22Rv1 (cell line): ENCODE measurements around the gene MIEF1.

ENCODE experiments used
- H3K27ac ChIP-seq: fragments of 450-650 bp; 2 replicates; pipeline ENCODE4 v1.5.1; 2017
- ZFX ChIP-seq: fragments of 450-650 bp; IDR thresholded peaks from 2 replicates; pipeline ENCODE4 v1.6.1; 2017; ENCODE audit warnings: antibody characterized with exemption, borderline replicate concordance
- TF ChIP-seq, protein P1 (sequence below): fragments of 450-650 bp; IDR thresholded peaks from 2 replicates; pipeline ENCODE4 v1.5.1; 2017; ENCODE audit warnings: mild to moderate bottlenecking

MIEF1 gene

DNA sequence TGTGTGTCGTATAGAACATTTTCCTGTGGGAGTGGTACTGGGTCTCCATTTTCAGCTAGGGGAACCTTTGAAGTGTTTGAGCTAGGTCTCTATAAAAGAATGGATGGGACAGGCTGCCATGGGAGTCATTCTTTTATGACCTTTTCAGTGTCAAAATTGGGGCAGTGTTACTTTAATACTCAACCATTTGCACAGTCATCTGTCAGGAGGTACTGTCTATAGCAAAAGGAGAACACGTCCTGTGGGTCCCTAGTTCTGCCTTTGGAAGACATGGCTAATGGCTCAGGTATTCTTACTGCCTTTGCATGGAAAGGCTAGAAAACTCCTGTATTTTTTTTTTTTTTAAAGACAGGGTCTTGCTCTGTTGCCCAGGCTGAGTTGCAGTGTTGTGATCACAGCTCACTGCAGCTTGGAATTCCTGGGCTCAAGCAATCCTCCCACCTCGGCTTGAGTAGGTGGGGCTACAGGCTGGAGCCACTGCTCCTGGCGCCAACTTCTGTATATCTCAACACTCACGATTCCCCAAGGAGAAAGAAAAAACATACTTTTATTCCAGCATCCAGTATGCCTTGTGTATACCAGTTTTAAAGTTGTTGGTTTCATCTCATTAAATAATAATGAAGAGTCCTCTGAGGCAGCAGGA lies 16.2 kb downstream of the MIEF1 start:
- TF ChIP-seq, protein P1, sequence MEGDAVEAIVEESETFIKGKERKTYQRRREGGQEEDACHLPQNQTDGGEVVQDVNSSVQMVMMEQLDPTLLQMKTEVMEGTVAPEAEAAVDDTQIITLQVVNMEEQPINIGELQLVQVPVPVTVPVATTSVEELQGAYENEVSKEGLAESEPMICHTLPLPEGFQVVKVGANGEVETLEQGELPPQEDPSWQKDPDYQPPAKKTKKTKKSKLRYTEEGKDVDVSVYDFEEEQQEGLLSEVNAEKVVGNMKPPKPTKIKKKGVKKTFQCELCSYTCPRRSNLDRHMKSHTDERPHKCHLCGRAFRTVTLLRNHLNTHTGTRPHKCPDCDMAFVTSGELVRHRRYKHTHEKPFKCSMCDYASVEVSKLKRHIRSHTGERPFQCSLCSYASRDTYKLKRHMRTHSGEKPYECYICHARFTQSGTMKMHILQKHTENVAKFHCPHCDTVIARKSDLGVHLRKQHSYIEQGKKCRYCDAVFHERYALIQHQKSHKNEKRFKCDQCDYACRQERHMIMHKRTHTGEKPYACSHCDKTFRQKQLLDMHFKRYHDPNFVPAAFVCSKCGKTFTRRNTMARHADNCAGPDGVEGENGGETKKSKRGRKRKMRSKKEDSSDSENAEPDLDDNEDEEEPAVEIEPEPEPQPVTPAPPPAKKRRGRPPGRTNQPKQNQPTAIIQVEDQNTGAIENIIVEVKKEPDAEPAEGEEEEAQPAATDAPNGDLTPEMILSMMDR: no peak
- no peak for TF ChIP-seq ZFX

DNA sequence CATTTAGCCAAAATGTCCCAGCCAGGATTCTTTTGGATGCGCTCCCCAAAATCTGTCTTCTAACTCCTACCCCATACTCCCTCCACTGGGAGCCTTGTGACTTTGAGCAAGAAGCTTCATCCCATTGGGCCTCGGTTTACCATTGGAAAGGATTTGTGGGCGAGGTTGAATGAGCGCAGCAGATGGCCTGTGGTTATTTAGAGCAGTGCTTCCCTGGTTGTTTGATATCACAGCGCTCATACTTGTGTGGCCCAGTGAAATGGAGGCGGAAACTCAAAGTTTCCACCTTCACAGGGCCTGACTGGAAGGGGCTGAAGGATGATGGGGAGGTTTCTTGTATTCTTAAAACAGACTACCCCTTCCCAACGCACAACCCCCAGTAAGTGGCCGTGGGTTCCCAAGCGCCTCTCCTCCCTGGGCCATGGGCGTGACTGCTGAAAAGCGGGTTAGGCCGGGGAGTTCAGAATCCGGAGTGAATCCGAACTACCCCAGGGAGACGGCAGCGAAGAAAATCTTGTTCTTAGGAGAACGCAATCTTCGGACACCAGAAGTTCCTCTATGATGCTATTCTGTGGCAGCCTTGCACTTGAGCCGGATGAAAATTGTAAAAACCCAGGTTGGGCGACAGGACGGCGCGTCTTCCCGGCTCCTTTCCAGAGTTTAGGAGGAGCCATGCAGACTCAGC lies 17.0 kb downstream of the MIEF1 start:
- TF ChIP-seq, protein P1: no peak
- no peak for TF ChIP-seq ZFX
- H3K27ac ChIP-seq: peak overlapping the region; percentile 99

More for the DNA sequence above, 16.2 kb downstream of the MIEF1 start:
- H3K27ac ChIP-seq: peak overlapping the region; percentile 99

DNA sequence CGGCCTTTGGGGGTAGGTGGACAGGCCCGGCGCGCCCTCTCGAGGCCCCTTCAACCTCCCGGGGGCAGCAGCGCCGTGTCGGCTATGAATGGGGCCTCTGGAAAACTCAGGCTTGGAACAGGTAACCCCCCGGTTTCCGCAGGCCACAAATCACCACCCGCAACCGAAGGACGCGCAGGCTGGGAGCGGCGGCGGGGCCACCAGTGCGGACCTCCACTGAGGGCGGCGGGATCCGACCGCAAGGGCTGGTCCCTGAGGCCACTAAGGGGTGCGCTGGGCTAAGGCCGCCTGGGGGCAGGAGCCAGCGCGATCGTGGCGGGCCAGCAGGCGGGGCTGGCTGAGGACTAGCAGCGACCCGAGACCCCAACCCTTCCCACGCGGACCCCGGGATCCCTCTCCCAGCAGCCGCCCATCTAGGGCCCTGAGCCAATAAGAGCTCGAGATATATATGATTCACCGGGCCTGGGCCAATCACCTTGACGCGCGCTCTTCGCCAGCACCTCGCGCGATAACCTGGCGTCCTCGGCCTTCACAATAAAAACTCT lies 17.7 kb downstream of the MIEF1 start:
- TF ChIP-seq, protein P1: peak; percentile 37
- TF ChIP-seq ZFX: no peak
- H3K27ac ChIP-seq: peak overlapping the region; percentile 99

DNA sequence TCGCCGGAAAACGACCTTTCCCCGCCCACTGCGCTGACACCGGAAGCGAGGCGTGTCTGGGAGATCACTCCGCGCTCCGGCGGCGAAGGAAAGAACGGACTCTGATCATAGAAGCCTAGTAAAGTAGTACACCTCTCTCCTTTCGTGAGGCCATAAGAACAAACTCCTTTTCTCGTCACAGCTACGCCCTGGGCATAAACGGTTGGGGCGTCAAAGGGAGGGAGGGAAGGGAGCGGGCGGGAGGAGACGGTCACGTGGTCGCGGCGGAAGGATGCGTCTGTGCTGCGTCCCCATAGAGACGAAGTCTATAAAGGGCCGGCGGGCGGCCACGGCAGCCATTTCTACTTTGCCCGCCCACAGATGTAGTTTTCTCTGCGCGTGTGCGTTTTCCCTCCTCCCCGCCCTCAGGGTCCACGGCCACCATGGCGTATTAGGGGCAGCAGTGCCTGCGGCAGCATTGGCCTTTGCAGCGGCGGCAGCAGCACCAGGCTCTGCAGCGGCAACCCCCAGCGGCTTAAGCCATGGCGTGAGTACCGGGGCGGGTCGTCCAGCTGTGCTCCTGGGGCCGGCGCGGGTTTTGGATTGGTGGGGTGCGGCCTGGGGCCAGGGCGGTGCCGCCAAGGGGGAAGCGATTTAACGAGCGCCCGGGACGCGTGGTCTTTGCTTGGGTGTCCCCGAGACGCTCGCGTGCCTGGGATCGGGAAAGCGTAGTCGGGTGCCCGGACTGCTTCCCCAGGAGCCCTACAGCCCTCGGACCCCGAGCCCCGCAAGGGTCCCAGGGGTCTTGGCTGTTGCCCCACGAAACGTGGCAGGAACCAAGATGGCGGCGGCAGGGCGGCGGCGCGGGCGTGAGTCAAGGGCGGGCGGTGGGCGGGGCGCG lies 18.4 kb downstream of the MIEF1 start, which contains the start of gene ATF4:
ATF4 (plus strand) TSS at position 337 of the 880 bp plus-strand sequence. CDS start 884 bp downstream, outside the sequence.
- peak within 1 kb of the TSS; percentile 99 for H3K27ac ChIP-seq
- no peak for TF ChIP-seq ZFX
- TF ChIP-seq, protein P1: no peak

DNA sequence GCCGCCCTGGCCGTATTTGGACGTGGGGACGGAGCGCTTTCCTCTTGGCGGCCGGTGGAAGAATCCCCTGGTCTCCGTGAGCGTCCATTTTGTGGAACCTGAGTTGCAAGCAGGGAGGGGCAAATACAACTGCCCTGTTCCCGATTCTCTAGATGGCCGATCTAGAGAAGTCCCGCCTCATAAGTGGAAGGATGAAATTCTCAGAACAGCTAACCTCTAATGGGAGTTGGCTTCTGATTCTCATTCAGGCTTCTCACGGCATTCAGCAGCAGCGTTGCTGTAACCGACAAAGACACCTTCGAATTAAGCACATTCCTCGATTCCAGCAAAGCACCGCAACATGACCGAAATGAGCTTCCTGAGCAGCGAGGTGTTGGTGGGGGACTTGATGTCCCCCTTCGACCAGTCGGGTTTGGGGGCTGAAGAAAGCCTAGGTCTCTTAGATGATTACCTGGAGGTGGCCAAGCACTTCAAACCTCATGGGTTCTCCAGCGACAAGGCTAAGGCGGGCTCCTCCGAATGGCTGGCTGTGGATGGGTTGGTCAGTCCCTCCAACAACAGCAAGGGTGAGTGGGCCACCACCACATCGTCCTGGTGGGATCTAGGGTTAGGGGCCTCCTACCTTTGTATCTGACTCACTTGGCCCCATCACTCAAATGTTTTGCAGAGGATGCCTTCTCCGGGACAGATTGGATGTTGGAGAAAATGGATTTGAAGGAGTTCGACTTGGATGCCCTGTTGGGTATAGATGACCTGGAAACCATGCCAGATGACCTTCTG lies 19.2 kb downstream of the MIEF1 start:
- H3K27ac ChIP-seq: peak overlapping the region; percentile 99

DNA sequence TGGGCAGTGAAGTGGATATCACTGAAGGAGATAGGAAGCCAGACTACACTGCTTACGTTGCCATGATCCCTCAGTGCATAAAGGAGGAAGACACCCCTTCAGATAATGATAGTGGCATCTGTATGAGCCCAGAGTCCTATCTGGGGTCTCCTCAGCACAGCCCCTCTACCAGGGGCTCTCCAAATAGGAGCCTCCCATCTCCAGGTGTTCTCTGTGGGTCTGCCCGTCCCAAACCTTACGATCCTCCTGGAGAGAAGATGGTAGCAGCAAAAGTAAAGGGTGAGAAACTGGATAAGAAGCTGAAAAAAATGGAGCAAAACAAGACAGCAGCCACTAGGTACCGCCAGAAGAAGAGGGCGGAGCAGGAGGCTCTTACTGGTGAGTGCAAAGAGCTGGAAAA lies 20.0 kb downstream of the MIEF1 start:
- peak overlapping the region; percentile 99 for H3K27ac ChIP-seq

DNA sequence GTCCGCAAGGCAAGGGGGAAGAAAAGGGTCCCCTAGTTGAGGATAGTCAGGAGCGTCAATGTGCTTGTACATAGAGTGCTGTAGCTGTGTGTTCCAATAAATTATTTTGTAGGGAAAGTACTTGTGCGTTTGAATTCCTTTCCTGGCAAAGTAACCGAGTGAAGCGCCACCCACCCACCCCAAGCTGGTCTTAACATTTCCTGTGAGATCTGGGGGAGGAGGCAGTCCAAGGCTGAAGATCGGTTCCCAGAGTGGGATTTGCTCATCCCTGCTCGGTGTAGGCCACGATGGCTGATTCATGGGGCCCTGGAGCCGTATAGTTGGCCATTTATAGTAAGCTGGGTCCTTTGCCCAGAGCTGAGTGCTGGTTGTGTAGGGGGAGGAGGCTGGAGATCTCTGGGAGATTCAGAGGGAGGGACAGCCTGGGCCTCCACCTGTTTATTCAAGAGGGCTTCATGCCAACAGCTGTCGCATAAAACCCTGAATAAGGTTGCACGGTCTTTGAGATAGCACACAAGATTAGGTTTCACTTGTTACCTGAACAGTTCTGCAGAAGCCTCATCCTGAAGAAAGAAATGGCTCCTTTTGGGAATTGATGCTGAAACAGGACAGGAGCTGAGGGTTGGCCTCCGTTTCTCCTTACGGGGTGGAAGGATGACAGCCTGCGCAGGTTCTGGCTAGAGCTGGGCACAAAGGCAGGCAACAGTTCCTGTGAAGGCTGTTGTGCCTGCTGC lies 20.6 kb downstream of the MIEF1 start:
- TF ChIP-seq, protein P1: no peak
- TF ChIP-seq ZFX: no peak
- peak overlapping the region; percentile 99 for H3K27ac ChIP-seq
